Urothelium cell line (cell line): Measurements from ENCODE around the gene WTAP.

Source experiments
- DNase-seq: peaks from one replicate; pipeline ENCODE4 v3.0.0; 2011; ENCODE audit warnings: low spot score, mixed read lengths
- FAIRE-seq: peaks from 2 replicates; lab custom pipeline; 2011; peaks lifted over from hg19 to GRCh38; lab: Jason Lieb, UNC

WTAP gene

DNA sequence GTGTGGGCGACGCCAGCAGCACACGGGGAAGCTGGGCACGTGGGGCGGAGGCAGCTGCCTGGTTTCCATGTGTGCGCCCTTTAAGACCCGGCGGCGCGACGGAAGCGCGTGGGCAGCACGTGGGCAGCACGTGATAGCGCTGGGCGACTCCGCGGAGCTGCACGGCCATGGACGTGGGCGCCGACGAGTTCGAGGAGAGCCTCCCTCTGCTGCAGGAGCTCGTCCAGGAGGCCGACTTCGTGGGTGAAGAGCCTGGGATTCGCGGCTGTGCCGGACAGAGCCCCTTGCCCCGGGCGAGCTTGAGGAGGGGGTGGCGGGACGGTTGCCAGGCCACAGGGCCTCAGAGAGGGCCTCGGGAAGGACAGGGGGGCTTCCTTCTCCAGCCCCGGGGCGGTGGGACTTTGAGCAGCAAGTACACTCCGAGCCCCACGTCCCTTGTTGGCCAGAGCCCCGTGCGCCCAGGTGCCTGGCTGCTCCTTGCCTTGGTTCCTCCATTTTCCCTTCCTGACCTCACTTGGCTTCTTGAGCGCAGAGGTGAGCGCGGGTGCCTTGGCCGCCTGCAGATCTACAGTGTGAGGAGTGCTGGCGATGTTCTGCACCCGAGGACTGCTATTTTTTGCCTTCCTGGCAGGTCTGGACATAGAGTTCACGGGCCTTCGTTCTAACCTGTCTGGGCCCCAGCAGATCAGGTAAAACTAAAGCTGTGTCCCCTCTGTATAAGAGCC lies 73.0 kb downstream of the WTAP start, which contains the start of gene PNLDC1:
Gene PNLDC1 (plus strand): TSS at position 136 of the 725 bp plus-strand sequence. CDS start 32 bp downstream, at position 168.
- DNase-seq, result no peak
- FAIRE-seq, result no peak

DNA sequence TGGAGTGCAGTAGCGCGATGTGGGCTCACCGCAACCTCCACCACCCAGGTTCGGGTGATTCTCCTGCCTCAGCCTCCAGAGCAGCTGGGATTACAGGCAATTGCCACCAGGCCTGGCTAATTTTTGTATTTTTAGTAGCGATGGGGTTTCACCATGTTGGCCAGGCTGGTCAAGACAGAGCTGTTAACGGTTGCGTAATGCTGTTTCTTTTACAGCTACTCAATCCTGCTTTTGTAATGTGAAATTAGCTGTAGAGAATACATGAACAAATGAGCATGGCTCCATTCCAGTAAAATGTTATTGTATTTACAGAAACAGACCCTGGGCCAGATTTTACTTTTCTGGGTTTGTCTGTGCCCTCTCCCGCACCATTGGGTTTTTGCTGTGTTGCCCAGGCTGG lies 74.6 kb downstream of the WTAP start:
- DNase-seq, result no peak
- FAIRE-seq, result no peak

DNA sequence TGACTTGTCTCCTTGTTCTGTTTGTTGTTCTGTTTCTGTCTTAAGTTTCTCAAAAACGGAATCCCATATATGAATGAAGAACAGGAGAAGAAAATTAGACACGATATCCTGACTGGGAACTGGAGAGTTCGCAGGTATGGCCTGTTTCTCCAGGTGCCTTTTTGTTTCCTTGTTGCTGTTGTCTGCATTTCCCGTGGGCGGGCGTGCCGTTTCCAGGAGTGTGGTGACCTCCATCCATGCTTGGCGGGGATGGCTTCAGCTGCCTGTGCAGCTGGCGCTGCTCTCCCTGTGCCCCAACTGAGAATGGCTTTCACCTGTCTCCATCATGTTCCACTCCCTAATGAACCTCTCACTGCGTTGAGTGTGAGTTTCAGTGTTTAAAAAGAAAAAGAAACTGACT lies 77.2 kb downstream of the WTAP start:
- no peak for DNase-seq
- no peak for FAIRE-seq

- no peak for FAIRE-seq
- no peak for DNase-seq
Observed at GRCh38 chr6:159805440-159806020, 78.2 kb downstream of the WTAP start.
